ENCODE results near the gene ATP8B4. TPM values are rescaled to one million over a fixed set of nuclear protein-coding genes. Genes with fewer than 3 reads are reported as not detected.

Gene ATP8B4
- polyA plus RNA-seq, 3 donors: 6.1 to 9.6 (median 6.8) TPM

GRCh38 chr15:50064673-50065072 lies 54.4 kb downstream of the ATP8B4 start:
- no CpG with 5 or more reads among the region's 4 CpGs for WGBS (ENCODE audit: insufficient coverage)
- H3K4me3 ChIP-seq (replicated peaks in 1 of 3; ENCODE audit: low read depth in 2 of 3, low read length in 3 of 3): peak overlapping the region in 1 of 3 experiments; percentile 7
- no peaks in the 10 kb centered on the region for H3K9me3 ChIP-seq (replicated peaks in 1 of 2; ENCODE audit: control insufficient read depth in 1 of 2, insufficient read depth in 1 of 2, low read length in 2 of 2)
- peak overlapping the region; percentile 51 for H2AFZ ChIP-seq (ENCODE audit: insufficient read depth, low read depth, low read length, poor library complexity, severe bottlenecking)
- no peaks in the 10 kb centered on the region for H3K27me3 ChIP-seq (ENCODE audit: control insufficient read depth in 2 of 2, insufficient read depth in 2 of 2, low read length in 2 of 2)
- peak overlapping the region; percentile 47 to 91 for H3K27ac ChIP-seq (ENCODE audit: low read depth in 1 of 2, low read length in 2 of 2)
- DNase-seq: peak; percentile 57 to 64 (median 60)
- Mint-ChIP-seq H3K27me3 (ENCODE audit: low read depth in 3 of 3) (no peaks in the 10 kb centered on the region), H3K4me1 (peaks cover 60% of the 10 kb centered on the region), H3K9me3 (peaks cover 0 to 2% (median 0%) of the 10 kb centered on the region in 7 donors), H3K27ac (peak overlapping the region; percentile 90 to 99 (median 96)), H3K36me3 (peaks cover 4 to 18% of the 10 kb centered on the region in 2 donors), H3K4me3 (peak overlapping the region; percentile 20 to 80)
- intact Hi-C loops (cut with micrococcal nuclease): loop anchor here in 1 of 2 donors (10.0 kb wide), 1 partner anchor 290 kb away; the partner anchor contains the start of gene GABPB1
- peaks cover 91% of the 10 kb centered on the region for H3K79me2 ChIP-seq (ENCODE audit: insufficient read depth, low read length)
- peak overlapping the region; percentile 24 for H3K4me2 ChIP-seq (replicated peaks; ENCODE audit: extremely low read depth, low read length, poor library complexity, severe bottlenecking)
- no peaks in the 10 kb centered on the region for H4K20me1 ChIP-seq (ENCODE audit: insufficient read depth, low read length)
- H3K4me1 ChIP-seq (ENCODE audit: control insufficient read depth in 1 of 2, insufficient read depth in 2 of 2, low read length in 2 of 2): peaks cover 40 to 60% of the 10 kb centered on the region in 2 donors
- H3K9ac ChIP-seq (ENCODE audit: insufficient read depth, low read length, poor library complexity, severe bottlenecking): peak overlapping the region; percentile 28
- no peak for TF ChIP-seq CTCF (IDR thresholded peaks at IDR 0.05)
- no peaks in the 10 kb centered on the region for H3K36me3 ChIP-seq (replicated peaks in 1 of 2; ENCODE audit: control insufficient read depth in 1 of 2, insufficient read depth in 2 of 2, low read length in 2 of 2)

DNA sequence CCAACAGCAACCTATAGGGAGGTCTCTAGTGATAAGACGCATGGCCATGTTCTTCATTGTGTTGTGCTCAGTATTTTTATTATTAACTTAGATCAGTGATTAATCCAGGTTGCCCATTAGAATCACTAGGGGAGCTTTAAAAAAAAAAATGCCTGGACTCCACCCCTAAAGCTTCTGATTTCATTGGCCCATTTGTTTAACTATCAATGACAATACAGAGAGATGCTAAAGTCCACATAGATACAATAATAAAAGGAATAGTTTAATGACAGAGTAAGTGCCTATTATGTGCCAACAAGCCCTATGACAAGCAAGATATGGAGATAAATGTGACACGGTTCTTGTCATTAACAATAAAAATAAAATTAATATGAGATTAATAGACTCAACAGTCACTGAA lies 55.8 kb downstream of the ATP8B4 start:
- Histone ChIP-seq H3K27ac (ENCODE audit: low read depth in 1 of 2, low read length in 2 of 2) (peak overlapping the region in 1 of 2 donors; percentile 91), H2AFZ (ENCODE audit: insufficient read depth, low read depth, low read length, poor library complexity, severe bottlenecking) (no peak overlapping the region), H3K36me3 (replicated peaks in 1 of 2; ENCODE audit: control insufficient read depth in 1 of 2, insufficient read depth in 2 of 2, low read length in 2 of 2) (no peaks in the 10 kb centered on the region), H3K9ac (ENCODE audit: insufficient read depth, low read length, poor library complexity, severe bottlenecking) (no peak overlapping the region), H3K4me2 (replicated peaks; ENCODE audit: extremely low read depth, low read length, poor library complexity, severe bottlenecking) (no peak overlapping the region), H4K20me1 (ENCODE audit: insufficient read depth, low read length) (no peaks in the 10 kb centered on the region), H3K4me1 (ENCODE audit: control insufficient read depth in 1 of 2, insufficient read depth in 2 of 2, low read length in 2 of 2) (peaks cover 51 to 72% of the 10 kb centered on the region in 2 donors), H3K4me3 (replicated peaks in 1 of 3; ENCODE audit: low read depth in 2 of 3, low read length in 3 of 3) (no peak overlapping the region), H3K79me2 (ENCODE audit: insufficient read depth, low read length) (peaks cover 91% of the 10 kb centered on the region), H3K27me3 (ENCODE audit: control insufficient read depth in 2 of 2, insufficient read depth in 2 of 2, low read length in 2 of 2) (no peaks in the 10 kb centered on the region), H3K9me3 (replicated peaks in 1 of 2; ENCODE audit: control insufficient read depth in 1 of 2, insufficient read depth in 1 of 2, low read length in 2 of 2) (no peaks in the 10 kb centered on the region)
- no peak for DNase-seq
- no CpG with 5 or more reads among the region's 2 CpGs for WGBS (ENCODE audit: insufficient coverage)
- Mint-ChIP-seq H3K27ac (peak overlapping the region in 1 of 7 donors; percentile 95), H3K4me3 (no peak overlapping the region), H3K4me1 (peaks cover 73% of the 10 kb centered on the region), H3K9me3 (peaks cover 0 to 2% (median 0%) of the 10 kb centered on the region in 7 donors), H3K36me3 (peaks cover 4 to 20% of the 10 kb centered on the region in 2 donors), H3K27me3 (ENCODE audit: low read depth in 3 of 3) (no peaks in the 10 kb centered on the region)
- TF ChIP-seq CTCF (IDR thresholded peaks at IDR 0.05): no peak
- intact Hi-C loops (cut with micrococcal nuclease): loop anchor here in 1 of 2 donors (10.0 kb wide), 1 partner anchor 292 kb away; the partner anchor contains the start of gene GABPB1

Data from CD14-positive monocyte (primary cell).